ENCODE measurements around the gene PDCD11. TPM values are rescaled to one million over a fixed set of nuclear protein-coding genes. Genes with fewer than 3 reads are reported as not detected.

PDCD11 gene
- total RNA-seq, 1 donor from 2014 or later, result 38.7 TPM

- H3K27me3 ChIP-seq (ENCODE audit: control insufficient read depth, insufficient read depth, low read length), result no peaks in the 10 kb centered on the region
- H3K36me3 ChIP-seq (ENCODE audit: control insufficient read depth, insufficient read depth, low read length), result peaks cover 9% of the 10 kb centered on the region
- H3K4me3 ChIP-seq (ENCODE audit: low read depth, low read length), result no peak overlapping the region
- DNase-seq (ENCODE audit: low read depth) (no peak), FAIRE-seq (no peak)
- no peak for TF ChIP-seq CTCF (IDR thresholded peaks at IDR 0.05; ENCODE audit: insufficient read depth, low read length, severe bottlenecking)
These were observed 53.0 kb downstream of the PDCD11 start for GRCh38 chr10:103449208-103450144.

GRCh38 chr10:103450201-103450695 is 53.8 kb downstream of the PDCD11 start:
- H3K4me3 ChIP-seq (ENCODE audit: low read depth, low read length), result no peak overlapping the region
- TF ChIP-seq CTCF (IDR thresholded peaks at IDR 0.05; ENCODE audit: insufficient read depth, low read length, severe bottlenecking), result no peak

GRCh38 chr10:103451091-103451813 is 54.8 kb downstream of the PDCD11 start:
- no peak for TF ChIP-seq CTCF (IDR thresholded peaks at IDR 0.05; ENCODE audit: insufficient read depth, low read length, severe bottlenecking)
- Histone ChIP-seq H3K27me3 (ENCODE audit: control insufficient read depth, insufficient read depth, low read length) (no peaks in the 10 kb centered on the region), H3K36me3 (ENCODE audit: control insufficient read depth, insufficient read depth, low read length) (peaks cover 2% of the 10 kb centered on the region), H3K4me3 (ENCODE audit: low read depth, low read length) (no peak overlapping the region)
- FAIRE-seq (no peak), DNase-seq (ENCODE audit: low read depth) (peak; percentile 15)

More at GRCh38 chr10:103450201-103450695, 53.8 kb downstream of the PDCD11 start:
- FAIRE-seq (no peak), DNase-seq (ENCODE audit: low read depth) (no peak)
- Histone ChIP-seq H3K36me3 (ENCODE audit: control insufficient read depth, insufficient read depth, low read length) (peaks cover 4% of the 10 kb centered on the region), H3K27me3 (ENCODE audit: control insufficient read depth, insufficient read depth, low read length) (no peaks in the 10 kb centered on the region)

GRCh38 chr10:103451831-103452505 is 55.5 kb downstream of the PDCD11 start, which contains the start of gene CALHM2:
Gene CALHM2, minus strand, starts transcription at chr10:103452370. Its CDS starts 2,429 bp downstream, at chr10:103449941.
- H3K4me3 ChIP-seq (ENCODE audit: low read depth, low read length), result peak within 1 kb of the TSS; percentile 30
- H3K27me3 ChIP-seq (ENCODE audit: control insufficient read depth, insufficient read depth, low read length), result no peaks in the 10 kb centered on the region
- DNase-seq (ENCODE audit: low read depth), result no peak
- H3K36me3 ChIP-seq (ENCODE audit: control insufficient read depth, insufficient read depth, low read length), result no peaks in the 10 kb centered on the region
- TF ChIP-seq CTCF (IDR thresholded peaks at IDR 0.05; ENCODE audit: insufficient read depth, low read length, severe bottlenecking), result no peak
- FAIRE-seq, result peak; percentile 66

- no peak for DNase-seq (ENCODE audit: low read depth)
- no peaks in the 10 kb centered on the region for H3K36me3 ChIP-seq (ENCODE audit: control insufficient read depth, insufficient read depth, low read length)
- TF ChIP-seq CTCF (IDR thresholded peaks at IDR 0.05; ENCODE audit: insufficient read depth, low read length, severe bottlenecking), result no peak
- H3K27me3 ChIP-seq (ENCODE audit: control insufficient read depth, insufficient read depth, low read length), result no peaks in the 10 kb centered on the region
- H3K4me3 ChIP-seq (ENCODE audit: low read depth, low read length), result peak overlapping the region; percentile 30
- FAIRE-seq, result no peak
These were observed 56.2 kb downstream of the PDCD11 start for GRCh38 chr10:103452506-103453230.

All from bronchial epithelial cell (primary cell).